ENCODE data around the gene STX18.
"Not testable (repeated sequence)": the region's sequence is repeated elsewhere in the genome, so short reads cannot be mapped to it uniquely, and the experiment has no call there.

STX18 gene

DNA sequence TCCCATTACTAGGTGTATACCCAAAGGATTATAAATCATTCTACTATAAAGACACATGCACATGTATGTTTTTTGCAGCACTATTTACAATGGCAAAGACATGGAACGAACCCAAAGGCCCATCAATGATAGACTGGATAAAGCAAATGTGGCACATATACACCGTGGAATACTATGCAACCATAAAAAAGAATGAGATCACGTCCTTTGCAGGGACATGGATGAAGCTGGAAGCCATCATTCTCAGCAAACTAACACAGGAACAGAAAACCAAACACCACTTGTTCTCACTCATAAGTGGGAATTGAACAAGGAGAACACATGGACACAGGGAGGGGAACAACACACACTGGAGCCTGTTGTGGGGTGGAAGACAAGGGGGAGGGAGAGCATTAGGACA lies 31.2 kb downstream of the STX18 start:
- H3K9ac ChIP-seq (ENCODE audit: low read depth, low read length); H3K9me3 ChIP-seq (ENCODE audit: control insufficient read depth, insufficient read depth, low read length); H3K36me3 ChIP-seq (ENCODE audit: insufficient read depth, low read length); H3K4me1 ChIP-seq (ENCODE audit: insufficient read depth, low read length): not testable (repeated sequence)

DNA sequence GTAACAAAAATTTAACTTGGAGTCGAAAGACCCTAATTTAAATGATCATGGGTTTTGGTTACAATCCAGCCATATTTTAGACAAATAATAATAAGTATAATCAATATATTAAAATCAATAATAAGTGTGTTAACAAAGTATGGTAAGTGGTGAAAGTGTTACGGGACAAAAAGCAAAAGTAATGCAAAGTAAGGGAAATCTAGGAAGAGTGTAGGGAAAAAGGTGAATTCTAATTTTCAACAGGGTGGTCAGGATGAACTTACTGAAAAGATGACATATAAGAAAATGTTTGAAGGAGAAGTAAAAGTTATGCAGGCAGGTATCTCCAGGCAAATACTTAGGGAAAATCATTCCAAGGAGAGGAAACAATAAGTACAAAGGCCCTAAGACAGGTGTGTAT lies 32.3 kb downstream of the STX18 start:
- no peak overlapping the region for H3K9ac ChIP-seq (ENCODE audit: low read depth, low read length)
- no peaks in the 10 kb centered on the region for H3K9me3 ChIP-seq (ENCODE audit: control insufficient read depth, insufficient read depth, low read length)
- no peaks in the 10 kb centered on the region for H3K36me3 ChIP-seq (ENCODE audit: insufficient read depth, low read length)
- H3K4me1 ChIP-seq (ENCODE audit: insufficient read depth, low read length), result no peaks in the 10 kb centered on the region

DNA sequence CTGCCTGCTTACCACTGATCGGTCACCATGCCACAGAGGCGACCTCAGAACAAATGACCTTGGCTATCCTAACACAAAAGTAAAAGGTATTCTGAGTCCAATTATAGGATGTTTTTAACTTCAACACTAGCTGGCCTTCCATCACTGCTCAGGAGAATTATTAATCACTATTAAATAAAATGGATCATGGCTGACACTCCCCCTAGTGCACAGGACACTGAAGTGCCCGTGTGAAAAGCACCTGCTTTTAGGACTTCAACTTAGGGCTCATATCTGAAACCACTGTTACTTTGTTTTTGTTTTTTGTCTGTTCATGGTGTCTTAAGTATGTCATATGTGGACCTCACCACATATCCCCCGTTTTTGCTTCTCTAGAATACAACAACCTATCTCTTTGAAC lies 33.9 kb downstream of the STX18 start:
- Histone ChIP-seq H3K9ac (ENCODE audit: low read depth, low read length) (no peak overlapping the region), H3K4me1 (ENCODE audit: insufficient read depth, low read length) (no peaks in the 10 kb centered on the region), H3K36me3 (ENCODE audit: insufficient read depth, low read length) (no peaks in the 10 kb centered on the region), H3K9me3 (ENCODE audit: control insufficient read depth, insufficient read depth, low read length) (no peaks in the 10 kb centered on the region)

DNA sequence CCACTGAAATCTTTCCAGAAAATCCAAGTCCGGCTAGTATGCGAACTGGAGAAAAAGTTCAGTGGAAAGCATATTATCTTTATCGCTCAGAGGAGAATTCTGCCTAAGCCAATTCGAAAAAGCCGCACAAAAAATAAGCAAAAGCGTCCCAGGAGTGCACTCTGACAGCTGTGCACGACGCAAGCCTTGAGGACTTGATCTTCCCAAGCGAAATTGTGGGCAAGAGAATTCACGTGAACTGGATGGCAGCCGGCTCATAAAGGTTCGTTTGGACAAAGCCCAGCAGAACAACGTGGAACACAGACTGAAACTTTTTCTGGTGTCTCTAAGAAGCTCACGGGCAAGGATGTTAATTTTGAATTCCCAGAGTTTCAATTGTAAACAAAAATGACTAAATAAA lies 34.4 kb downstream of the STX18 start:
- Histone ChIP-seq H3K4me1 (ENCODE audit: insufficient read depth, low read length) (no peaks in the 10 kb centered on the region), H3K9me3 (ENCODE audit: control insufficient read depth, insufficient read depth, low read length) (no peaks in the 10 kb centered on the region), H3K36me3 (ENCODE audit: insufficient read depth, low read length) (no peaks in the 10 kb centered on the region), H3K9ac (ENCODE audit: low read depth, low read length) (no peak overlapping the region)

DNA sequence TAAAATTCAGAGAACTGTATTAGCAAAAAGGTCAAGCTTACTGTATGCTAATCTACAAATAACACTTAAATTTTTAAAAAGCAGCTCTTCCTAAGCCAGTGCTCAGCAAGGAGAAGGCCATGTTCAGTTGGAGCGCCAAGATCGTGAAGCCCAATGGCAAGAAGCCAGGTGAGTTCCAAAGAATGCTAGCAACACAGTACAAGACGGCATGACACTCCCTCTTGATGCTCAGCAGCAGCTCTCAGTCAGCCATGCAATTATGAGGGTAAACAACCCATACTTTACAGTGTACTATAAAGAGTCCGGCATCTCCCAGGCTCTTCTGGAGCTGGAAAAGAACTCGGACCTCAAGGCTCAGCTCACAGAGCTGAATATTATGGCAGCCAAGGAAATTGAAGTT lies 34.9 kb downstream of the STX18 start:
- no peaks in the 10 kb centered on the region for H3K4me1 ChIP-seq (ENCODE audit: insufficient read depth, low read length)
- H3K9ac ChIP-seq (ENCODE audit: low read depth, low read length), result no peak overlapping the region
- H3K36me3 ChIP-seq (ENCODE audit: insufficient read depth, low read length), result no peaks in the 10 kb centered on the region
- H3K9me3 ChIP-seq (ENCODE audit: control insufficient read depth, insufficient read depth, low read length), result no peaks in the 10 kb centered on the region

DNA sequence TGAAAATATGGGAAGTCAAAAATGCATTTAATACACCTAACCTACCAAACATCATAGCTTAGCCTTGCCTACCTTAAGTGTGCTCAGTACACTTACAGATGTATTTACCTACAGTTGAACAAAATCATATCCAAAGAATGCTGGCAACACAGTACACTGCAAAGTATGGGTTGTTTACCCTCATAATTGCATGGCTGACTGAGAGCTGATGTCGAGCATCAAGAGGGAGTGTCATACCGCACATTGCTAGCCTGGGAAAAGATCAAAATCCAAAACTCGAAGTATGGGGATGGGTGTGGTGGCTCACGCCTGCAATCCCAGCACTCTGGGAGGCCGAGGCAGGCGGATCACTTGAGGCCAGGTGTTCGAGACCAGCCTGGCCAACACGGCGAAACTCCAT lies 36.6 kb downstream of the STX18 start:
- H3K4me1 ChIP-seq (ENCODE audit: insufficient read depth, low read length); H3K9ac ChIP-seq (ENCODE audit: low read depth, low read length); H3K9me3 ChIP-seq (ENCODE audit: control insufficient read depth, insufficient read depth, low read length); H3K36me3 ChIP-seq (ENCODE audit: insufficient read depth, low read length): not testable (repeated sequence)

DNA sequence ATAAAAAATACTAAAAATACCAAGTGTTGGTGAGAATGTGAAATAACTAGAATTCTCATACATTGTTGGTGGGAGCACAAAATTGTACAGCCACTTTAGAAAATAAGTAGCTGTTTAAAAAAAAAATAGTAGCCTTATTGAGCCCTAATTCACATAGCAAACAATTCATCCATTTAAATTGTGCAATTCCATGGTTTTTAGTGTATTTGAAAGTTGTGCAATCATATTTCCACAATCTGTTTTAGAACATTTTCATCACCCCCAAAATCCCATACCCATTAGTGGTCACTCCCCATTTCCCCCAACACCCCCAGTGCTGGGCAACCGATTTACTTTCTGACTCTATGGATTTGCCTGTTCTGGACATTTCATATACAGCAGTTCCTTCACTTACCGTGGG lies 37.1 kb downstream of the STX18 start:
- H3K9ac ChIP-seq (ENCODE audit: low read depth, low read length), result no peak overlapping the region
- no peaks in the 10 kb centered on the region for H3K36me3 ChIP-seq (ENCODE audit: insufficient read depth, low read length)
- H3K4me1 ChIP-seq (ENCODE audit: insufficient read depth, low read length), result no peaks in the 10 kb centered on the region
- no peaks in the 10 kb centered on the region for H3K9me3 ChIP-seq (ENCODE audit: control insufficient read depth, insufficient read depth, low read length)

DNA sequence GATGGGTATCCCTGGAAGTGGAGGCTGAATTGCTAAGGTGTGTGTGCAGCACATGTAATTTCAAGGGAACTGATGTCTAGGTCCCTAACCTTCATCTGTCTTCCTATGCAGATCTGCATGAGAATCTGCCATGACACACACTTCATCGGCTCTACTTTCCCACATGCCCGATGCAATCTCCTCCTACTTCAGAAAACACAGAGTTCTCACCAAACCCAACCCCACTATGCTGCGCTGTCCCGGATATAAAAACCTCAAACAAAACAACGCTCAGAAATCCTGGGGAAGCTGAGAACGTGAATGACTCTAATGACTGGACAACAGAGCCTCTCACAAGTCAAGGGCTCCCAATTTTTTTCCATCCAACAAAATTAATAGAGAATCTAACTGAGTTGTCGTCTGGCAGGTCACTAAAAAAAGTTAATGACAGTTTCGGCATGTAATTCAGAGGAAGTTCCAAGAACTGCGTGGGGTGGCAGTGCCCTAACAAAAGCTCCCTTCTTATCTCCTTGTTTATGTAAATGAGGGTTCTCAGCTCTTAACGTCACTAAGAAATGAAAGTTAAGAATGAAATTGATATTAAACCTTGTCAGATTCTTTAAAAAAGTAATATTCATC lies 39.0 kb downstream of the STX18 start:
- Histone ChIP-seq H3K36me3 (ENCODE audit: insufficient read depth, low read length) (no peaks in the 10 kb centered on the region), H3K4me1 (ENCODE audit: insufficient read depth, low read length) (no peaks in the 10 kb centered on the region), H3K9ac (ENCODE audit: low read depth, low read length) (no peak overlapping the region), H3K9me3 (ENCODE audit: control insufficient read depth, insufficient read depth, low read length) (no peaks in the 10 kb centered on the region)

DNA sequence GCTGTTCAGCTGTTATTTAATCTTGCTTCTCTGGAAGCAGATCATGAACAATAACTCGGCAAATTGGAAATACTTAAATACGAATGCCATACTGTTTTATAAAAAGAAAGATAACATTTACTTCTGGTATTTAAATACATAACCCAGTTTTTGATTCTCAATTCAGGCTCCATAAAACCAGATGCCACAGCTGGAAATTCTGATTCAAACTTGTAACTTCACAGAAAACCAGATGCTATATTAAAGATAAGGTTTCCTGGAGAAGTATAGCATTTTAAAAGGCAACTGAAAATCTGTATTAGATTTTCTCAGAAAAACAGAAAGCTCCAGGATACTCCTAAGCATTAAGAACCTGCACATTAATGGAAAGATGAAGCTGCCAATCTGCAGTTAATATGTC lies 40.2 kb downstream of the STX18 start:
- no peaks in the 10 kb centered on the region for H3K36me3 ChIP-seq (ENCODE audit: insufficient read depth, low read length)
- H3K9ac ChIP-seq (ENCODE audit: low read depth, low read length), result no peak overlapping the region
- no peaks in the 10 kb centered on the region for H3K4me1 ChIP-seq (ENCODE audit: insufficient read depth, low read length)
- H3K9me3 ChIP-seq (ENCODE audit: control insufficient read depth, insufficient read depth, low read length), result no peaks in the 10 kb centered on the region

DNA sequence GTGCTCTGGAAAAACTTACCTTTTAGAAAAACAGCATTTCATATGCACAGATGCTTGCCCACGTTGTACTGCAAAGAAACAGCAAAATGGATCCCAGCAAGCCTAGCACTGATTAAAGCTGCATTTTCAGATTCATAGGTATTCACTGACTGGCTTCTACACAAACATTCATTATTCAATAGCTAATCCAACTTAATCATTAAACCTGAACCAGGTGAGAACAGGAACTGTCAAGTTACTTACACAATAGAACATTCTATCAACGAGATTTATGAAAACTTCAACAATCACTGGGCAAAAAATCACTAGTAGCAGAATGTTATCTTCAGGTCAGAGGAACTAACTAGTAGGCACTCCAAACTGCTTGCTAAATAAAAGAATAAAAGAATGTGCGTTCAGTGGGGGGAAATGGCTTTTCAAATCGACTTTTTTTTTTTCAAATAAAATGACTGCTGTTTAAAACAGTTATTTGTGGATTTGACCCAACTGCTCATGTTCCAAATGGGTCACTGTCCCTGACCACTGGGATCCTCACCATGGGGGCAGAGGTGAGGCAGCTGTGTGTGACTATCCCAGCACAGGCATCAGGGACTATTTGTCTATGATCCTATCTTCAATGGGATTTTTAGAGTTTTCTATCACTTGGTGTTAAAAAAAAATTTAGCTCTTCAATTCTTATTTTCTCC lies 42.3 kb downstream of the STX18 start:
- no peaks in the 10 kb centered on the region for H3K4me1 ChIP-seq (ENCODE audit: insufficient read depth, low read length)
- no peaks in the 10 kb centered on the region for H3K9me3 ChIP-seq (ENCODE audit: control insufficient read depth, insufficient read depth, low read length)
- H3K36me3 ChIP-seq (ENCODE audit: insufficient read depth, low read length), result no peaks in the 10 kb centered on the region
- H3K9ac ChIP-seq (ENCODE audit: low read depth, low read length), result no peak overlapping the region

DNA sequence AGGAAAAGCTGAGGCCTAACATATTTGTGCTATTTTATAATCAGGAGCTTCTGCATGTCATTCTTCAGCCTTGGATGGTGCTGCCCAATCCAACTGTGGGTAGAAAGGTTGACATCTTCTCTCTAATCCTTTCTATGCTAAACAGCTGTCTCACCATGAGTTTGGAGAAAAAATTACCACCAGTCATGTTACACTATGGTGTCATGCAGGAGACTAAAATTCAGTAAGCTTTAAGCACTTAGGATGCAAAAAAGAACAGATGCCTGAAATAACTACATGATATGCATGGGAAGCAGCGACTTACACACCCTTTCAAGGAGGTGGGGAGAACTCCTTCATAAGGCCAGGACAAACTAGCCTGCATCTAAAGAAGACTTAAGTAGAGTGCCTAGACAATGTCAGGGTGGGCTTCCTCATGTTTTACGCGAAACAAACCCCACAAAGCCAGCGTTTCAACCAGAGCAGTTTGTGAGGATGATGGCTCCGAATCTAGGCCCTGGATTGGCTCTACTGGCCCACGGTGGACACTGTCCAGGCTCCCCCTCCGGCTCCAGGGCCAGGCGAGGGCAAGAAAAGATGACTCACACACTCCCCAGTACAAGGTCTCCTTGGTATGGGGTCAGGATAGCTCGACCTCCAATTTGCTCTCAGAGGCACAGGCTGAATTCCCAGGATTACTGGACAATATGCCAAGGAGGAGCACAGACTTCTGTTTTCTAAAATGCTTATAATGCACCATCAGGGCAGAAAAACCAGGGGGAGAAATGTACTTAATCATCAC lies 45.1 kb downstream of the STX18 start:
- no peak overlapping the region for H3K9ac ChIP-seq (ENCODE audit: low read depth, low read length)
- no peaks in the 10 kb centered on the region for H3K36me3 ChIP-seq (ENCODE audit: insufficient read depth, low read length)
- H3K9me3 ChIP-seq (ENCODE audit: control insufficient read depth, insufficient read depth, low read length), result no peaks in the 10 kb centered on the region
- no peaks in the 10 kb centered on the region for H3K4me1 ChIP-seq (ENCODE audit: insufficient read depth, low read length)

DNA sequence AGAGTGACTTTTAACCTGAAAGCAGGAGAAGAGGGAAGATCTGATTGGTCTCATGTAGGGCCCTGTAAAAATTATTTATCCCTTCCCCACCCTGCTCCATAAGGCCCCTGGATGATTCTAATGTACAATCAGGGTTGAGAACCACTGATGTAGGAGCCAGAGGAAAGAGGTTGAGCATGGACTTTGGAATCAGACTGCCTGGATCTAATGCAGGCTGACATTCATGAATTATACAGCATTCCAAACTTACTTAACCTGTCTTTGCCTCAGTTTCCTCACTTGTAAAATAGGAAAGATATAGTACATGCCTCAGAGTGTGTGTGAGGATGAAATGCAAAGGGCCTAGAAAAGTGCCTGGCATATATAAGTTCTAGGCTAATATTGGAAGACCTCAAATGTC lies 47.0 kb downstream of the STX18 start:
- H3K9ac ChIP-seq (ENCODE audit: low read depth, low read length), result no peak overlapping the region
- no peaks in the 10 kb centered on the region for H3K9me3 ChIP-seq (ENCODE audit: control insufficient read depth, insufficient read depth, low read length)
- no peaks in the 10 kb centered on the region for H3K36me3 ChIP-seq (ENCODE audit: insufficient read depth, low read length)
- H3K4me1 ChIP-seq (ENCODE audit: insufficient read depth, low read length), result no peaks in the 10 kb centered on the region

DNA sequence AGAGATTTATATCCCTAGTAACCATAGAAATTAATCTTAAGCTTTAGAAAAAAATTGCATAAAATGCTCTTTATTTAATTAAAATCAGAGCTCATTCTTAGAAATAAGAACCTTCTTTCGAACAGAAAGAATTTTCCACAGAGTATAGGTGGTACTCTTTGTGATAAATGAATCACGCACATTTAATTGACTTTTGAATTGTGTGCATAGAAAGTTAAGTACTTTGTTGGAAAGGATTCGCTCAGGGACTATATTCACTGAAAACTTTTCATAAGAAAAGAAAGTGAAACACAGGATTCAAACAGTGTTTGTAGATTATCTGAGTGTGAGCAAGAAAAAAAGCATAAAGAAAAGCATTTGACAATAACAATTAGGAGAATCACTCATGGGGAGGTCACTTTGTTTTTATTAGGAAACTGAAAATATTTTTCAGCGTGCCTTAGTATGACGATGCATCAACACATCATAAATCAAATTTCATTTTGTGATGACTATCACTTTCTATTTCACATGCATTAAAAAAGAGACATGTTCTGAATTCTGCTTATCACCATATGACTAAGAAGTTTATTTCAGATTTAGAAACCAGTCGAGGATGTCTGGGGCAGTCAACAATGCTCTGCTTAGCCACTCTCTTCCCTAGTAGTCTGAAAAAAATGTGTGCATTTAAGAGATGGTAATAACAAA lies 49.5 kb downstream of the STX18 start:
- no peak overlapping the region for H3K9ac ChIP-seq (ENCODE audit: low read depth, low read length)
- H3K4me1 ChIP-seq (ENCODE audit: insufficient read depth, low read length), result peaks cover 4% of the 10 kb centered on the region; the same call in 1 of the 2 replicates
- no peaks in the 10 kb centered on the region for H3K36me3 ChIP-seq (ENCODE audit: insufficient read depth, low read length)
- no peaks in the 10 kb centered on the region for H3K9me3 ChIP-seq (ENCODE audit: control insufficient read depth, insufficient read depth, low read length)

DNA sequence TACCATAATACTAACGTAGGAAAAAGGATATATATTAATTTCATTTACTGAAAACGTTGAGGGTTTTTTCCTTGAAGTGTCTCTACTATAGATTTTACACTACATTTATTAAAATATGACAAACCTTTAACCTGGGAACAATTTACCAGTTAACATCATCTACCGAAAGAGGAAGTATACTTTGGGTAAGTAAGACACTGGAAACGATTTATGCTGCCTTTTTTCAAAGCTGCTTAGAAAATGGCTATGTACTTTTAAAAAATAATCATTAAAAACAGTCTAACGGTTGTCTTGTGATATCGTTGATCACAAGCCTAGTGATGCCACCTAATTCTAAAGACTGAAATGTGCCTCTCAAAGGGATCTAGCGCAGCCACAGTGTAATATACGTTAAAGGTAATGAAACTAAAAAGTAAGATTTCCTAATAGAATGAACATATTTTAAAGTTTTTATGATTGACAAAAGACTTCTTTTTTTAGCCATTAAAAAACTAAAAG lies 50.4 kb downstream of the STX18 start:
- Histone ChIP-seq H3K9me3 (ENCODE audit: control insufficient read depth, insufficient read depth, low read length) (no peaks in the 10 kb centered on the region), H3K4me1 (ENCODE audit: insufficient read depth, low read length) (peaks cover 4% of the 10 kb centered on the region; the same call in 1 of the 2 replicates), H3K9ac (ENCODE audit: low read depth, low read length) (no peak overlapping the region)

More for the DNA sequence above, 50.4 kb downstream of the STX18 start:
- H3K36me3 ChIP-seq (ENCODE audit: insufficient read depth, low read length), result no peaks in the 10 kb centered on the region
